Measurements from ENCODE around the gene MTCH2. TPM values are rescaled to one million over a fixed set of nuclear protein-coding genes. Genes with fewer than 3 reads are reported as not detected.
"Not testable (repeated sequence)": the region's sequence is repeated elsewhere in the genome, so short reads cannot be mapped to it uniquely, and the experiment has no call there.

Gene MTCH2
- total RNA-seq, 2 experiments from 2014 or later: 94.8 to 138 TPM

GRCh38 chr11:47667135-47667534, 24.8 kb upstream of the MTCH2 start:
- ChIA-PET POLR2A (no interaction called here), CTCF (no interaction called here)
- no peaks in the 10 kb centered on the region for H3K36me3 Mint-ChIP-seq (ENCODE audit: low read depth)
- DNase-seq: no peak
- no peak for ATAC-seq
- intact Hi-C loops (cut with DNase I, micrococcal nuclease): no loop called here
- H3K27me3 Mint-ChIP-seq: no peaks in the 10 kb centered on the region
- no peak overlapping the region for H3K4me3 Mint-ChIP-seq
- no peak overlapping the region for H3K27ac Mint-ChIP-seq
- peaks cover 27% of the 10 kb centered on the region for H3K4me1 Mint-ChIP-seq
- no peaks in the 10 kb centered on the region for H3K9me3 Mint-ChIP-seq (ENCODE audit: low read depth)

DNA sequence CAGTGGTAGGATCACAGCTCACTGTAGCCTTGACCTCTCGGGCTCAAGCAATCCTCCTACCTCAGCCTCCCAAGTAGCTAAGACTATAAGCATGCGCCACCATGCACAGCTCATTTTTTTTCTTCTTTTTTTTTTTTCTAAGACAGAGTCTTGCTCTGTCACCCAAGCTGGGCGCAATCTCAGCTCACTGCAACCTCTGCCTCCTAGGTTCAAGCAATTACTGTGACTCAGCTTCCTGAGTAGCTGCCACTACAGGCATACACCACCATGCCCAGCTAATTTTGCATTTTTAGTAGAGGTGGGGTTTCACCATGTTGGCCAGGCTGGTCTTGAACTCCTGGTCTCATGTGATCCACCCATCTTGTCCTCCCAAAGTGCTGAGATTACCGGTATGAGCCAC, 22.6 kb upstream of the MTCH2 start:
- peaks cover 27% of the 10 kb centered on the region for H3K4me1 Mint-ChIP-seq
- POLR2A ChIA-PET; H3K9me3 Mint-ChIP-seq (ENCODE audit: low read depth); H3K27ac Mint-ChIP-seq; H3K27me3 Mint-ChIP-seq; H3K36me3 Mint-ChIP-seq (ENCODE audit: low read depth); H3K4me3 Mint-ChIP-seq: not testable (repeated sequence)
- DNase-seq: peak; percentile 60
- CTCF ChIA-PET: interaction anchor here (0.6 kb wide), 2 partner anchors 186 to 444 kb away, joined by 3 to 4 read pairs; no protein-coding TSS in a partner anchor
- intact Hi-C loops (cut with DNase I, micrococcal nuclease): loop anchor here in 1 of 2 experiments (5.0 kb wide), 1 partner anchor 448 kb away; no protein-coding TSS in a partner anchor
- peak; percentile 57 for ATAC-seq

- H3K4me1 Mint-ChIP-seq: peaks cover 21% of the 10 kb centered on the region
- no peaks in the 10 kb centered on the region for H3K9me3 Mint-ChIP-seq (ENCODE audit: low read depth)
- peaks cover 2% of the 10 kb centered on the region for H3K27me3 Mint-ChIP-seq
- ATAC-seq: no peak
- H3K27ac Mint-ChIP-seq: no peak overlapping the region
- no peaks in the 10 kb centered on the region for H3K36me3 Mint-ChIP-seq (ENCODE audit: low read depth)
- intact Hi-C loops (cut with DNase I, micrococcal nuclease): loop anchor here in 1 of 2 experiments (5.0 kb wide), 1 partner anchor 444 kb away; no protein-coding TSS in a partner anchor
- no peak for DNase-seq
- CTCF ChIA-PET: no interaction called here
- H3K4me3 Mint-ChIP-seq: no peak overlapping the region
- POLR2A ChIA-PET: interaction anchor here (0.7 kb wide), 1 partner anchor 290 kb away, joined by 5 read pairs; no protein-coding TSS in a partner anchor
These were observed 18.9 kb upstream of the MTCH2 start for GRCh38 chr11:47661245-47661644.

GRCh38 chr11:47659276-47659675, 16.9 kb upstream of the MTCH2 start:
- Mint-ChIP-seq H3K27ac (no peak overlapping the region), H3K27me3 (peaks cover 2% of the 10 kb centered on the region), H3K36me3 (ENCODE audit: low read depth) (no peaks in the 10 kb centered on the region), H3K4me3 (no peak overlapping the region), H3K9me3 (ENCODE audit: low read depth) (no peaks in the 10 kb centered on the region), H3K4me1 (peaks cover 16% of the 10 kb centered on the region)
- ChIA-PET CTCF (no interaction called here), POLR2A (no interaction called here)
- intact Hi-C loops (cut with DNase I, micrococcal nuclease): no loop called here
- DNase-seq (no peak), ATAC-seq (no peak)

DNA sequence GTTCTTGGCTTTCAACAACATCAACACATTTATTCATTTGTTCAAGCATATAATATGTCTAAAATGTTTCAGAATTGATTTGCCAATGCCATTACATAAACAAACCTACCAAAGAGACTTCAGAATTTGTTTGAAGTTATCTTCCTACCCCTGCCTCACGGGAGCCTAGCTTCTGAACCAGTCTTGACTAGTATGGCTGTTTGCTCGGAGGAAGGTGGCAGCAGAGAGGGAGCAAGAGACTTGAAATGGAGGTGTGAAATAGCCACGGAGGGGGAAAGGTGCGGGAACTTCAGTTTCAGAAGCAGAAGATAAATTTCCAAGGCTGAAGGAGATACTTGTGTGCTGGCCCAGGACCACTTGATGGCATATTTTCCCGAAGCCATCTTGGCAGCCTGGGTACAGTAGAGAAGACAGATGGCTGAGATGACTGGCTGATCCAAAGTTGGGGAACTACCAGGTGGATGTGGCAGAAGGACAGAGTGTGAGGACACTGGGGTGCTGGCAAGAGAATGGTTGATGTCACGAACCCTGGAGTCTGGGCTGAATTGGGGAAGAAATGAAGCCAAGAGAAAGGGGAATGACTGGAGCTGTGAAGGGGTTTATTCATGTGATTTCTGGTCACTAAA, 14.0 kb upstream of the MTCH2 start:
- ATAC-seq (no peak), DNase-seq (no peak)
- H3K27ac Mint-ChIP-seq: no peak overlapping the region
- CTCF ChIA-PET: interaction anchor here (0.7 kb wide), 1 partner anchor 28 kb away, joined by 3 read pairs; no protein-coding TSS in a partner anchor
- peaks cover 9% of the 10 kb centered on the region for H3K9me3 Mint-ChIP-seq (ENCODE audit: low read depth)
- POLR2A ChIA-PET: no interaction called here
- intact Hi-C loops (cut with DNase I, micrococcal nuclease): no loop called here
- no peaks in the 10 kb centered on the region for H3K36me3 Mint-ChIP-seq (ENCODE audit: low read depth)
- H3K27me3 Mint-ChIP-seq: peaks cover 2% of the 10 kb centered on the region
- no peaks in the 10 kb centered on the region for H3K4me1 Mint-ChIP-seq
- no peak overlapping the region for H3K4me3 Mint-ChIP-seq

- H3K27me3 Mint-ChIP-seq: peaks cover 2% of the 10 kb centered on the region
- POLR2A ChIA-PET: interaction anchor here (0.7 kb wide), 1 partner anchor 255 kb away, joined by 3 read pairs; no protein-coding TSS in a partner anchor
- intact Hi-C loops (cut with DNase I, micrococcal nuclease): no loop called here
These were observed 9.6 kb upstream of the MTCH2 start for GRCh38 chr11:47651818-47652469.

DNA sequence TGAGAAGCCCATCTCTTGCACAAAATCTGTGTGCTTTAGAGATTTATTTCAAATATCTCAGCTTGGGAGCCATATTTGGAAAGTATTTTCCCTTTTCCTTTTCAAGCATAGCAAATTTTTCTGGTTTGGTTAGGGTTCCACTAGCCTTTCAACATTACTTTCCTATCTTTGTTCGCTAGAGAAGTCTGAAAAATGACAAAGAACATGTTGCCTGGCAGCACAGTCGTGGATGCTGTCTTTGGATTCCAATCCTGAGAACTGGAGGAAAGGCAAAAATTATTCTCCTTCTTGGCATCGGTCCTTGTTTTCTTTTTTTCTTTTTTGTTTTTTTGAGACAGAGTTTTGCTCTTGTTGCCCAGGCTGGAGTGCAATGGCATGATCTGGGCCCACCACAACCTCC, 6.9 kb upstream of the MTCH2 start:
- no peak for DNase-seq
- intact Hi-C loops (cut with DNase I, micrococcal nuclease): no loop called here
- Mint-ChIP-seq H3K27ac (no peak overlapping the region), H3K9me3 (ENCODE audit: low read depth) (peaks cover 9% of the 10 kb centered on the region), H3K4me1 (no peaks in the 10 kb centered on the region), H3K27me3 (no peaks in the 10 kb centered on the region), H3K4me3 (no peak overlapping the region), H3K36me3 (ENCODE audit: low read depth) (no peaks in the 10 kb centered on the region)
- no peak for ATAC-seq
- POLR2A ChIA-PET: no interaction called here
- CTCF ChIA-PET: interaction anchor here (0.6 kb wide), 1 partner anchor 169 kb away, joined by 4 read pairs; no protein-coding TSS in a partner anchor

More at GRCh38 chr11:47651818-47652469, 9.6 kb upstream of the MTCH2 start:
- no peak overlapping the region for H3K27ac Mint-ChIP-seq
- H3K4me3 Mint-ChIP-seq: no peak overlapping the region
- CTCF ChIA-PET: no interaction called here
- DNase-seq (no peak), ATAC-seq (no peak)
- no peaks in the 10 kb centered on the region for H3K36me3 Mint-ChIP-seq (ENCODE audit: low read depth)
- H3K9me3 Mint-ChIP-seq (ENCODE audit: low read depth): peaks cover 9% of the 10 kb centered on the region
- H3K4me1 Mint-ChIP-seq: no peaks in the 10 kb centered on the region

DNA sequence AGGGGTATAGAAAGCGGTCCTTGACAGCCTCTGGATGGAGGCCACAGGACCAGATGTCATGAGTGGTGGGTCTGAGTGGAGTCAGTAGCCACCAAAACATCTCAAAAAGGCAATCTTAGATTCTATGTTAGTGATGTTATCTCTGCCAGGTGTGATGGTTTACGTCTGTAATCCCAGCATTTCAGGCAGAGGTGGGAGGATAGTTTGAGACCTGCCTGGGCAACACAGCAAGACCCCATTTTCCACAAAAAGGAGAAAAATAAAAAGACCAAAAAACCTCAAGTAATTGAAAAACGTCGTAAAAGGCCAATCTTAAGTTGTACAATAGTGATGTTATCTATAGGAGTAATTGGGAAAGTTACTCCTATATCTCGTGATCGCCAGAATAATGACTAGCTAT, 3.7 kb upstream of the MTCH2 start:
- ATAC-seq: no peak
- Mint-ChIP-seq H3K27me3 (no peaks in the 10 kb centered on the region), H3K4me3 (no peak overlapping the region), H3K27ac (peak overlapping the region; percentile 6), H3K4me1 (peaks cover 17% of the 10 kb centered on the region), H3K36me3 (ENCODE audit: low read depth) (peaks cover 6% of the 10 kb centered on the region), H3K9me3 (ENCODE audit: low read depth) (no peaks in the 10 kb centered on the region)
- no peak for DNase-seq
- ChIA-PET CTCF (no interaction called here), POLR2A (no interaction called here)
- intact Hi-C loops (cut with DNase I, micrococcal nuclease): no loop called here

DNA sequence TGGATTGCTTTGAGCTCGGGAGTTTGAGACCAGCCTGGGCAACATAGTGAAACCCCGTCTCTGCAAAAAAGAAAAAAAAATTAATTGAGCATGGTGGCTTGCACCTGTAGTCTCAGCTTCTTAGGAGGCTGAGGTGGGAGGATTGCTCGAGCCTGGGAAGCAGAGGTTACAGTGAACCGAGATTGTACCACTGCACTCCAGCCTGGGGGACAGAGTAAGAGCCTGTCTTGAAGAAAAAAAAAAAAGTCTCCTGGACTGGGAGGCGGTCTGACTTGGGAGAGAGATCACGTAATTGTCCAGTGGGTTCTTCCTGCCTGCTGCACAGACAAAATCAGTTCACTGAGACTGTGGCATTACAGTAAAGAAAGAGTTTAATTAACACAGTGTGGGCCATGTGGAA, 3.1 kb upstream of the MTCH2 start:
- H3K27ac Mint-ChIP-seq: no peak overlapping the region
- CTCF ChIA-PET: interaction anchor here (0.6 kb wide), 1 partner anchor 69 kb away, joined by 4 read pairs; no protein-coding TSS in a partner anchor

DNA sequence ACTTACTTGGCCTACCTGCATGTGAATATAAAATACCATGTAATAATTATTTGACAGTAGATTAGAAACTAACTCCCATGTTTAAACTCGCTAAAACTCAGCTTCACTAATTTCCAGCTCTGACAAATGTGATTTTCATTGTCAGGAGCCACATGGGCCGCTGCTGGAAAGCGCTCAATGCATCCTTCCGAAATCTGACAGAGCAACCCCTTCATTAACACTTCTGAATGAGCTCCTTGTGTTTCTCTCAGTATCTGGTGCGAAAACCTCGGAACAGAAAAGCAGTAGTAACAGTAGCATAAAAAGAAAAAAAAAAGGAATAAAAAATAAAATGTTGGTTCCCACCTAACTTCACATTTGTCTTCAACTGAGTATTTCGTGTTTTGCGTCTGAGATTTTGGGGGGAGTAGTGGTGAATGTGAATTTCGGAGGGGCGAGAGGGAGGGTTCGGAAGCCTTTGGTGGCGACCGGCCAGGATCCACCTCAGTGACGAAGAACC, 710 bp downstream of the MTCH2 start:
- intact Hi-C loops (cut with DNase I, micrococcal nuclease): loop anchor here (1.0 to 5.0 kb wide), 17 partner anchors 22 to 1794 kb away; partner anchors contain the start of genes AGBL2 (in 2 of the 2), FNBP4 (in 2 of the 2), NUP160 (in 2 of the 2) and ARFGAP2 (in 1 of the 2)
- no peak for ATAC-seq
- no peak for DNase-seq
- CTCF ChIA-PET: interaction anchor here (1.1 to 1.2 kb wide), 2 partner anchors 12 to 50 kb away, joined by 3 read pairs; no protein-coding TSS in a partner anchor
- Mint-ChIP-seq H3K27me3 (no peaks in the 10 kb centered on the region), H3K9me3 (ENCODE audit: low read depth) (no peaks in the 10 kb centered on the region), H3K4me1 (peaks cover 25% of the 10 kb centered on the region), H3K27ac (peak overlapping the region; percentile 96), H3K4me3 (peak overlapping the region; percentile 99), H3K36me3 (ENCODE audit: low read depth) (peaks cover 22% of the 10 kb centered on the region)
- POLR2A ChIA-PET: no interaction called here

More for the DNA sequence above, 3.1 kb upstream of the MTCH2 start:
- no peak overlapping the region for H3K4me3 Mint-ChIP-seq
- no peak for ATAC-seq
- no peaks in the 10 kb centered on the region for H3K27me3 Mint-ChIP-seq
- intact Hi-C loops (cut with DNase I, micrococcal nuclease): no loop called here
- peaks cover 22% of the 10 kb centered on the region for H3K4me1 Mint-ChIP-seq
- POLR2A ChIA-PET: no interaction called here
- H3K36me3 Mint-ChIP-seq (ENCODE audit: low read depth): peaks cover 7% of the 10 kb centered on the region
- H3K9me3 Mint-ChIP-seq (ENCODE audit: low read depth): no peaks in the 10 kb centered on the region
- no peak for DNase-seq

- H3K27ac Mint-ChIP-seq; ATAC-seq; H3K27me3 Mint-ChIP-seq; POLR2A ChIA-PET; DNase-seq; H3K4me3 Mint-ChIP-seq; H3K9me3 Mint-ChIP-seq (ENCODE audit: low read depth): not testable (repeated sequence)
- Mint-ChIP-seq H3K36me3 (ENCODE audit: low read depth) (peaks cover 27% of the 10 kb centered on the region), H3K4me1 (peaks cover 25% of the 10 kb centered on the region)
- CTCF ChIA-PET: interaction anchor here (1.0 to 1.4 kb wide), 4 partner anchors 11 to 106 kb away, joined by 3 to 4 read pairs (median 3); no protein-coding TSS in a partner anchor
- intact Hi-C loops (cut with DNase I, micrococcal nuclease): loop anchor here in 1 of 2 experiments (5.0 kb wide), 2 partner anchors 472 to 1793 kb away; partner anchors contain the start of gene CRY2
These were observed 1.9 kb downstream of the MTCH2 start for GRCh38 chr11:47640506-47640905.

Data from activated CD4-positive, alpha-beta T cell treated with anti-CD3 and anti-CD28 coated beads for 36 hours (primary cell).